ENCODE data around the gene PER3. TPM values are rescaled to one million over a fixed set of nuclear protein-coding genes. Genes with fewer than 3 reads are reported as not detected.

PER3 gene
- total and polyA plus RNA-seq, 2 of the 4 experiments (the other 2 are of a cell fraction), result 3.4 to 4.2 TPM

GRCh38 chr1:7780976-7781375 lies 3.1 kb upstream of the PER3 start:
- no peak overlapping the region for H3K27ac ChIP-seq (ENCODE audit: insufficient read depth, low read length)
- no peaks in the 10 kb centered on the region; the same call in 1 of the 2 replicates for H4K20me1 ChIP-seq (ENCODE audit: insufficient read depth, low read length)
- intact Hi-C loops (cut with micrococcal nuclease), result loop anchor here (5.0 kb wide), 1 partner anchor 121 kb away; no protein-coding TSS in a partner anchor
- H2BK20ac ChIP-seq (ENCODE audit: low read depth, low read length), result no peak overlapping the region
- no peak overlapping the region for H3K23ac ChIP-seq (ENCODE audit: low read depth, low read length)
- in situ Hi-C loops (cut with MboI; ENCODE audit: low sequenced_read_pairs), result no loop called here
- no peak overlapping the region for H2BK5ac ChIP-seq (ENCODE audit: low read depth, low read length, poor library complexity, severe bottlenecking)
- no peak overlapping the region for H3K18ac ChIP-seq (ENCODE audit: low read depth, low read length)
- no peak overlapping the region for H2BK15ac ChIP-seq (ENCODE audit: low read depth, low read length)
- no peak overlapping the region for H4K91ac ChIP-seq (ENCODE audit: insufficient read depth, low read depth, low read length)
- no TSS peak for BruUV-seq (replicated peaks)
- ChIA-PET POLR2A (ENCODE audit: unreplicated experiment) (interaction anchor here (0.6 kb wide), 1 partner anchor 160 kb away, joined by 3 read pairs; no protein-coding TSS in a partner anchor), CTCF (no interaction called here)
- 100% methylated on average over 3 of the region's 9 CpGs; no CpG with 5 or more reads in 1 of the 2 experiments for whole genome bisulfite sequencing, 2 experiments (ENCODE audit: extremely low coverage in 2 of 2, insufficient read length in 1 of 2)
- H4K5ac ChIP-seq (ENCODE audit: low read depth, low read length), result no peak overlapping the region
- no peak overlapping the region for H4K8ac ChIP-seq (ENCODE audit: low read depth in 2 of 2, low read length in 2 of 2)
- DNase-seq (no peak), ATAC-seq (ENCODE audit: low read depth) (no peak)
- H3K27me3 ChIP-seq (ENCODE audit: control insufficient read depth, insufficient read depth, low read length), result no peaks in the 10 kb centered on the region
- H2AK9ac ChIP-seq (replicated peaks; ENCODE audit: low read depth, low read length, poor library complexity), result no peak overlapping the region
- H3K79me1 ChIP-seq (ENCODE audit: low read depth in 1 of 2, low read length in 2 of 2), result peaks cover 17 to 27% of the 10 kb centered on the region in 2 experiments; a peak in 3 of 4 replicates
- no peak overlapping the region for H3K56ac ChIP-seq (ENCODE audit: extremely low read depth, insufficient read depth, low read length)
- H2AFZ ChIP-seq (replicated peaks; ENCODE audit: low read length, poor library complexity), result no peak overlapping the region
- no peak for TF ChIP-seq RFX5 (IDR thresholded peaks at IDR 0.05; ENCODE audit: low read depth, low read length)
- no peak for TF ChIP-seq RAD21 (IDR thresholded peaks at IDR 0.05; ENCODE audit: low read length)
- no peak for TF ChIP-seq NFE2L2 (IDR thresholded peaks at IDR 0.05; ENCODE audit: low read depth, low read length)
- no peak for TF ChIP-seq USF2 (IDR thresholded peaks at IDR 0.05; ENCODE audit: low read depth, low read length)
- no peak for TF ChIP-seq RCOR1 (IDR thresholded peaks at IDR 0.05; ENCODE audit: insufficient replicate concordance, low read length)
- no peak for TF ChIP-seq MAFK (IDR thresholded peaks at IDR 0.05; ENCODE audit: low read depth, low read length)
- TF ChIP-seq BHLHE40 (IDR thresholded peaks at IDR 0.05; ENCODE audit: low read depth, low read length), result no peak
- no peak for TF ChIP-seq CEBPB (IDR thresholded peaks at IDR 0.05; ENCODE audit: low read depth, low read length)
- TF ChIP-seq MXI1 (IDR thresholded peaks at IDR 0.05; ENCODE audit: borderline replicate concordance, low read depth, low read length), result no peak
- no peak for TF ChIP-seq SMC3 (IDR thresholded peaks at IDR 0.05; ENCODE audit: low read depth, low read length)
- no peak for TF ChIP-seq POLR2A (IDR thresholded peaks at IDR 0.05; ENCODE audit: low read depth, low read length)
- TF ChIP-seq MAZ (IDR thresholded peaks at IDR 0.05; ENCODE audit: borderline replicate concordance, low read depth, low read length), result no peak
- no peak for TF ChIP-seq CTCF (conservative IDR thresholded peaks at IDR 0.05; ENCODE audit: low read depth, low read length)
- no peak for TF ChIP-seq CHD1 (IDR thresholded peaks at IDR 0.05; ENCODE audit: low read depth, low read length)
- TF ChIP-seq ELK1 (IDR thresholded peaks at IDR 0.05; ENCODE audit: borderline replicate concordance, low read depth, low read length), result no peak
- no peak for TF ChIP-seq FOS (IDR thresholded peaks at IDR 0.05; ENCODE audit: low read depth, low read length)
- H2AK5ac ChIP-seq (ENCODE audit: low read depth, low read length), result no peak overlapping the region
- H3K9me3 ChIP-seq (ENCODE audit: control insufficient read depth, insufficient read depth, low read length), result no peaks in the 10 kb centered on the region
- H3K9ac ChIP-seq (ENCODE audit: low read depth, low read length), result no peak overlapping the region
- dilution Hi-C loops (cut with HindIII; ENCODE audit: low sequenced_read_pairs, unreplicated experiment), result no loop called here
- H3K4me2 ChIP-seq (ENCODE audit: low read depth, low read length), result no peak overlapping the region
- no peak overlapping the region for H3K4me3 ChIP-seq (ENCODE audit: insufficient read depth, low read depth, low read length)
- H3K4ac ChIP-seq (ENCODE audit: low read depth, low read length), result no peak overlapping the region
- H3K36me3 ChIP-seq (ENCODE audit: control insufficient read depth, insufficient read depth, low read length), result peaks cover 23% of the 10 kb centered on the region
- H3K9me1 ChIP-seq (ENCODE audit: insufficient read depth, low read length), result no peaks in the 10 kb centered on the region
- H2BK120ac ChIP-seq (ENCODE audit: low read depth, low read length), result no peak overlapping the region
- H3K4me1 ChIP-seq (ENCODE audit: control insufficient read depth, insufficient read depth, low read length), result peaks cover 7% of the 10 kb centered on the region; the same call in 1 of the 2 replicates
- H3K14ac ChIP-seq (replicated peaks; ENCODE audit: low read depth, low read length), result no peak overlapping the region
